Panc1 (cell line): Measurements from ENCODE around the gene KRT76. TPM values are rescaled to one million over a fixed set of nuclear protein-coding genes. Genes with fewer than 3 reads are reported as not detected.

ENCODE experiments used
- ATAC-seq: fragments of 200-7000 bp; cut with Tn5 transposase; 2 replicates; pipeline ENCODE4 v1.9.1; 2020; ENCODE audit warnings: mild to moderate bottlenecking, moderate library complexity
- BruUV-seq: library from RNA; stranded (reverse); fragments of 400-500 nt; replicated peaks from 2 replicates; lab custom pipeline; 2021; lab: Mats Ljungman, UMichigan
- CTCF ChIA-PET: fragments of 300-600 bp; sonication (Branson Sonifier 250); formaldehyde crosslinking; loops from one replicate; lab custom pipeline; 2022; ENCODE audit warnings: antibody characterized with exemption; lab: Charles Lee
- POLR2A ChIA-PET: fragments of 300-600 bp; sonication (Branson Sonifier 250); formaldehyde crosslinking; loops from one replicate; lab custom pipeline; 2022; ENCODE audit warnings: antibody characterized with exemption; lab: Charles Lee
- DNase-seq: peaks from one replicate; pipeline ENCODE4 v3.0.0-alpha.2; 2010; ENCODE audit warnings: low read depth, low spot score
- H3K27ac ChIP-seq: 2 replicates; pipeline ENCODE4 v1.5.1; 2011; ENCODE audit warnings: mild to moderate bottlenecking, low read length, inconsistent platforms
- H3K27me3 ChIP-seq: fragments of 200-500 bp; sonication (Bioruptor generic); 2 replicates; pipeline ENCODE4 v1.6.0; 2014; ENCODE audit warnings: low read length, inconsistent platforms; ENCODE audit not compliant: control insufficient read depth, insufficient read depth
- H3K36me3 ChIP-seq: fragments of 200-500 bp; sonication (Bioruptor generic); 2 replicates; pipeline ENCODE4 v1.5.1; 2014; ENCODE audit warnings: inconsistent platforms, mild to moderate bottlenecking, low read length, moderate library complexity; ENCODE audit not compliant: control insufficient read depth, insufficient read depth
- H3K4me1 ChIP-seq: 2 replicates; pipeline ENCODE4 v1.5.1; 2011; ENCODE audit warnings: inconsistent platforms, mild to moderate bottlenecking, low read length, moderate library complexity; ENCODE audit not compliant: control insufficient read depth, insufficient read depth
- H3K4me3 ChIP-seq, 2 experiments: 2 replicates each; pipeline ENCODE4 v1.5.1; 2011 to 2012; ENCODE audit warnings: low read depth in 2 of 2, low read length in 2 of 2, mild to moderate bottlenecking in 2 of 2, inconsistent platforms in 1 of 2, moderate library complexity in 1 of 2
- H3K9me3 ChIP-seq: fragments of 200-500 bp; sonication (Bioruptor generic); 2 replicates; pipeline ENCODE4 v1.5.1; 2014; ENCODE audit warnings: low read depth, mild to moderate bottlenecking, inconsistent platforms, low read length, moderate library complexity; ENCODE audit not compliant: control insufficient read depth, insufficient read depth
- CTCF ChIP-seq: fragments of 450-650 bp; IDR thresholded peaks from 2 replicates; pipeline ENCODE4 v1.5.1; 2017; ENCODE audit warnings: mild to moderate bottlenecking
- POLR2AphosphoS5 ChIP-seq: IDR thresholded peaks from 2 replicates; pipeline ENCODE4 v1.6.1; 2012; ENCODE audit warnings: mild to moderate bottlenecking, low read depth, low read length, moderate library complexity
- REST ChIP-seq, 2 experiments: IDR thresholded peaks; 2 replicates each; pipeline ENCODE4 v1.6.1; 2011 to 2012; ENCODE audit warnings: low read depth in 2 of 2, control low read depth in 1 of 2, low read length in 1 of 2, mild to moderate bottlenecking in 1 of 2, moderate library complexity in 1 of 2; ENCODE audit not compliant: insufficient read depth in 1 of 2
- SIN3A ChIP-seq: IDR thresholded peaks from 2 replicates; pipeline ENCODE4 v1.6.1; 2012; ENCODE audit warnings: low read depth, mild to moderate bottlenecking, low read length, moderate library complexity, borderline replicate concordance; ENCODE audit not compliant: insufficient read depth
- TCF7L2 ChIP-seq: IDR thresholded peaks from 2 replicates; pipeline ENCODE4 v1.6.1; 2011; ENCODE audit warnings: mild to moderate bottlenecking, low read depth, low read length, inconsistent platforms
- in situ Hi-C: cut with HindIII; loops from 2 replicates; pipeline ENCODE4 v1.10.0; 2016; ENCODE audit warnings: low sequenced_read_pairs, low pct_unique_long_range_greater_than_20kb
- intact Hi-C: fragments of 100-400 bp; cut with micrococcal nuclease; formaldehyde crosslinking; loops from one replicate; pipeline ENCODE4 v1.10.0; 2022; ENCODE audit not compliant: unreplicated experiment
- total RNA-seq: library from RNA; stranded (reverse); gene quantifications from one replicate; pipeline ENCODE4 v1.2.1, GENCODE V29; 2021; ENCODE audit not compliant: unreplicated experiment

Gene KRT76
- total RNA-seq, 1 experiment from 2014 or later = not detected

DNA sequence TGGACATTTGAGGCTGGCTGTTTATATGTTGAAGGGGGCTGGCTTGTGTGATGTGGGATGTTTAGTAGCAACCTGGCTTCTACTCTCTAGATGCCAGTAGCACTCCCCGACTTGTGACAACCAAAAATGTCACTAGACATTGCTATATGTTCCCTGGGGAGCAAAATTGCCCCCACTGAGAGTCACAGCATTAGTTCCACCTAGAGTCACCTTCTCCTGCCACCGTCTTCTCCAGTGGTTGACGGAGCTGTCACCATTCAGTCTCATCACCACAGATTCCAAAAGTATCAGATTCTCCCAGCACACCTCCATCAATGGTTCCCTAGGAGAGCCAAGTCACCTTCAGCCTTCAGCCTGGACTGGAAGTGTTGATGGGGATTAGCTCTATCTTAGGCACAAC, 7.8 kb upstream of the KRT76 start:
- POLR2A ChIA-PET = no interaction called here
- ATAC-seq = no peak
- Histone ChIP-seq H3K36me3 (no peaks in the 10 kb centered on the region), H3K27me3 (peaks cover 13% of the 10 kb centered on the region), H3K4me1 (no peaks in the 10 kb centered on the region), H3K27ac (no peak overlapping the region), H3K4me3 (no peak overlapping the region), H3K9me3 (no peaks in the 10 kb centered on the region)
- CTCF ChIA-PET = no interaction called here
- BruUV-seq = no TSS peak
- intact Hi-C loops = no loop called here
- DNase-seq = no peak
- in situ Hi-C loops = no loop called here
- TF ChIP-seq REST (IDR thresholded peaks at IDR 0.05; ENCODE audit: insufficient read depth in 1 of 2, low read depth in 2 of 2, low read length in 1 of 2) (no peak), SIN3A (no peak), CTCF (no peak), POLR2AphosphoS5 (no peak), TCF7L2 (no peak)

GRCh38 chr12:52783563-52784316, 6.6 kb upstream of the KRT76 start:
- intact Hi-C loops (no loop called here), in situ Hi-C loops (no loop called here)
- POLR2A ChIA-PET = no interaction called here
- no TSS peak for BruUV-seq
- CTCF ChIA-PET = no interaction called here
- Histone ChIP-seq H3K36me3 (no peaks in the 10 kb centered on the region), H3K9me3 (no peaks in the 10 kb centered on the region), H3K27ac (no peak overlapping the region), H3K27me3 (peaks cover 18% of the 10 kb centered on the region), H3K4me1 (no peaks in the 10 kb centered on the region), H3K4me3 (no peak overlapping the region)
- no peak for ATAC-seq
- TF ChIP-seq REST (IDR thresholded peaks at IDR 0.05; ENCODE audit: insufficient read depth in 1 of 2, low read depth in 2 of 2, low read length in 1 of 2) (no peak), TCF7L2 (no peak), SIN3A (no peak), POLR2AphosphoS5 (no peak), CTCF (no peak)
- DNase-seq = no peak
